ENCODE measurements around the gene UVRAG.

UVRAG gene

DNA sequence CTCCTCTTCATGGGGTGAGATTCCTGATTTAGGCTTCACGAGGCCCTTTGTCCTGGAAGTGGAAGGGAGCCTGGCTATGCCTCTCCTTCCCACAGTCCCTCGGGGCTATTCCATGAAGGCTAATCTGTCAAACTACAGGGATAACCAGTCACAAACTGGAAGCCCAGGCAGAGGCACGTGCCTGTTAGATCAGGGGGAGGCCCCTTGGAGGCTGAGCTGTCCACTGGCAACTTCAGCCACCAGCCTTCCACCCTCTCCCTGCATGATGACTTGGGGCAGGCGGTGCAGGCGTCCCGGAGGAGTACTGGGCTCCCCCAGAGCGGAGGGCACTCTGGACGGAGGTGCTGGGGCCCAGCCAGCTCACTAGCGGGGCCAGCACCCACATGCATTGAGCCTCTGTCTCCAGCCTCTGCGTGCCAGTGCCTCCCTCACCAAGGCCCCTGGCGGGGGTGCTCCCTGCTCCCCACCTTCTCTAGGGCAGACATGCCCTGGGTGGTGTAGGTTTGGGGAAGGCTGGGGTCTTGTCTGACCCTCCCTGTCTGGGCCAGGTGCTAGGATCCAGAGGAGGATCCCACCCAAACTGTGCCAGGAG lies 348.4 kb downstream of the UVRAG start:
- Histone ChIP-seq H3K4me2 (ENCODE audit: low read length) (no peak overlapping the region), H3K79me2 (ENCODE audit: insufficient read depth, low read length) (no peaks in the 10 kb centered on the region), H3K9ac (ENCODE audit: low read length) (no peak overlapping the region), H3K36me3 (ENCODE audit: insufficient read depth, low read length) (no peaks in the 10 kb centered on the region), H3K4me1 (ENCODE audit: insufficient read depth, low read length, severe bottlenecking) (no peaks in the 10 kb centered on the region), H3K27ac (ENCODE audit: low read depth, low read length, poor library complexity, severe bottlenecking) (no peak overlapping the region), H3K27me3 (ENCODE audit: insufficient read depth, low read length) (no peaks in the 10 kb centered on the region), H3K4me3 (ENCODE audit: low read depth, low read length, poor library complexity, severe bottlenecking) (no peak overlapping the region), H3K9me3 (ENCODE audit: low read length) (no peaks in the 10 kb centered on the region), H2AFZ (ENCODE audit: low read length) (no peak overlapping the region), H4K20me1 (ENCODE audit: insufficient read depth, low read length) (no peaks in the 10 kb centered on the region), H3F3A (ENCODE audit: insufficient read depth, low read length) (no peaks in the 10 kb centered on the region), H3K9me2 (ENCODE audit: low read depth, low read length) (no peaks in the 10 kb centered on the region)
- TF ChIP-seq EZH2 (IDR thresholded peaks at IDR 0.05; ENCODE audit: borderline replicate concordance, low read length) = no peak
- no peak for TF ChIP-seq CTCF (IDR thresholded peaks at IDR 0.05; ENCODE audit: low read length)

- H3K36me3 ChIP-seq (ENCODE audit: insufficient read depth, low read length) = no peaks in the 10 kb centered on the region
- no peak overlapping the region for H3K27ac ChIP-seq (ENCODE audit: low read depth, low read length, poor library complexity, severe bottlenecking)
- no peak overlapping the region for H3K9ac ChIP-seq (ENCODE audit: low read length)
- no peaks in the 10 kb centered on the region for H3K9me2 ChIP-seq (ENCODE audit: low read depth, low read length)
- no peak overlapping the region for H3K4me3 ChIP-seq (ENCODE audit: low read depth, low read length, poor library complexity, severe bottlenecking)
- no peaks in the 10 kb centered on the region for H3F3A ChIP-seq (ENCODE audit: insufficient read depth, low read length)
- H3K4me1 ChIP-seq (ENCODE audit: insufficient read depth, low read length, severe bottlenecking) = no peaks in the 10 kb centered on the region
- no peak overlapping the region for H3K4me2 ChIP-seq (ENCODE audit: low read length)
- no peaks in the 10 kb centered on the region for H3K27me3 ChIP-seq (ENCODE audit: insufficient read depth, low read length)
- no peaks in the 10 kb centered on the region for H4K20me1 ChIP-seq (ENCODE audit: insufficient read depth, low read length)
- H2AFZ ChIP-seq (ENCODE audit: low read length) = no peak overlapping the region
- H3K79me2 ChIP-seq (ENCODE audit: insufficient read depth, low read length) = no peaks in the 10 kb centered on the region
- no peaks in the 10 kb centered on the region for H3K9me3 ChIP-seq (ENCODE audit: low read length)
- TF ChIP-seq CTCF (IDR thresholded peaks at IDR 0.05; ENCODE audit: low read length) (no peak), EZH2 (IDR thresholded peaks at IDR 0.05; ENCODE audit: borderline replicate concordance, low read length) (no peak)
Measured at GRCh38 chr11:76164081-76164480, 349.1 kb downstream of the UVRAG start.

- no peak overlapping the region for H3K27ac ChIP-seq (ENCODE audit: low read depth, low read length, poor library complexity, severe bottlenecking)
- H2AFZ ChIP-seq (ENCODE audit: low read length) = no peak overlapping the region
- H4K20me1 ChIP-seq (ENCODE audit: insufficient read depth, low read length) = no peaks in the 10 kb centered on the region
- no peaks in the 10 kb centered on the region for H3K27me3 ChIP-seq (ENCODE audit: insufficient read depth, low read length)
- H3K9ac ChIP-seq (ENCODE audit: low read length) = no peak overlapping the region
- H3K4me2 ChIP-seq (ENCODE audit: low read length) = no peak overlapping the region
- no peaks in the 10 kb centered on the region for H3K4me1 ChIP-seq (ENCODE audit: insufficient read depth, low read length, severe bottlenecking)
- H3K9me2 ChIP-seq (ENCODE audit: low read depth, low read length) = no peaks in the 10 kb centered on the region
- H3K9me3 ChIP-seq (ENCODE audit: low read length) = no peaks in the 10 kb centered on the region
- no peak overlapping the region for H3K4me3 ChIP-seq (ENCODE audit: low read depth, low read length, poor library complexity, severe bottlenecking)
- no peak for TF ChIP-seq EZH2 (IDR thresholded peaks at IDR 0.05; ENCODE audit: borderline replicate concordance, low read length)
- no peak for TF ChIP-seq CTCF (IDR thresholded peaks at IDR 0.05; ENCODE audit: low read length)
- H3K36me3 ChIP-seq (ENCODE audit: insufficient read depth, low read length) = no peaks in the 10 kb centered on the region
- no peaks in the 10 kb centered on the region for H3F3A ChIP-seq (ENCODE audit: insufficient read depth, low read length)
- H3K79me2 ChIP-seq (ENCODE audit: insufficient read depth, low read length) = no peaks in the 10 kb centered on the region
Measured at GRCh38 chr11:76164861-76165751, 350.1 kb downstream of the UVRAG start.

Measured in OCI-LY1 (cell line).